GM18520 (cell line): ENCODE measurements around the gene HSD11B1.

ENCODE experiments used
- ATAC-seq: cut with Tn5 transposase; IDR thresholded peaks from one replicate; pipeline ENCODE4 v1.9.1; 2021; ENCODE audit not compliant: unreplicated experiment

The HSD11B1 gene

GRCh38 chr1:209704584-209704983 is at the start of gene HSD11B1:
TSS of gene HSD11B1 (plus strand) at chr1:209704846. CDS start at chr1:209704943, 97 bp downstream.
- no peak for ATAC-seq

- no peak for ATAC-seq
Observed at GRCh38 chr1:209655411-209656231, 49.0 kb upstream of the HSD11B1 start.

GRCh38 chr1:209657140-209657879 is 47.3 kb upstream of the HSD11B1 start:
- peak; percentile 51 for ATAC-seq

- no peak for ATAC-seq
Observed at GRCh38 chr1:209657918-209658317, 46.7 kb upstream of the HSD11B1 start.

GRCh38 chr1:209659909-209660308 is 44.7 kb upstream of the HSD11B1 start:
- peak; percentile 65 for ATAC-seq

- ATAC-seq: no peak
Observed at GRCh38 chr1:209661071-209661470, 43.6 kb upstream of the HSD11B1 start.

GRCh38 chr1:209662879-209663327 is 41.7 kb upstream of the HSD11B1 start:
- ATAC-seq: no peak

- no peak for ATAC-seq
Observed at GRCh38 chr1:209667103-209667502, 37.5 kb upstream of the HSD11B1 start.

- no peak for ATAC-seq
Observed at GRCh38 chr1:209667708-209668107, 36.9 kb upstream of the HSD11B1 start.

- no peak for ATAC-seq
Observed at GRCh38 chr1:209670441-209671082, 34.1 kb upstream of the HSD11B1 start.

- peak; percentile 90 for ATAC-seq
Observed at GRCh38 chr1:209672705-209673630, 31.7 kb upstream of the HSD11B1 start.

- ATAC-seq: no peak
Observed at GRCh38 chr1:209673631-209674417, 30.8 kb upstream of the HSD11B1 start.

GRCh38 chr1:209674957-209675564 is 29.6 kb upstream of the HSD11B1 start, which contains the start of gene G0S2:
TSS of gene G0S2 (plus strand) at chr1:209675412. CDS start at chr1:209675685, 273 bp downstream.
- ATAC-seq: no peak

- ATAC-seq: no peak
Observed at GRCh38 chr1:209675565-209676154, 29.0 kb upstream of the HSD11B1 start.

GRCh38 chr1:209678981-209679539 is 25.6 kb upstream of the HSD11B1 start:
- no peak for ATAC-seq

- ATAC-seq: no peak
Observed at GRCh38 chr1:209685821-209686220, 18.8 kb upstream of the HSD11B1 start.

GRCh38 chr1:209686322-209686721 is 18.3 kb upstream of the HSD11B1 start:
- ATAC-seq: no peak

- ATAC-seq: no peak
Observed at GRCh38 chr1:209688746-209689234, 15.9 kb upstream of the HSD11B1 start.
